ENCODE results near the gene NRK. TPM values are rescaled to one million over a fixed set of nuclear protein-coding genes. Genes with fewer than 3 reads are reported as not detected.

The NRK gene
- 0.20 and 0.37 TPM in 2 replicates for total RNA-seq

GRCh38 chrX:105822138-105823091, at the start of gene NRK:
TSS of gene NRK (plus strand) at chrX:105822539. CDS start at chrX:105822846, 307 bp downstream.

Other genes starting within 250 kb of the NRK start
- not detected in 2 replicates for gene SERPINA7, start 216.2 kb downstream of the NRK start, total RNA-seq

Data from subcutaneous preadipocyte (primary cell).